Brain microvascular endothelial cell (primary cell): ENCODE results near the gene ZNF574.

Source experiments
- DNase-seq: peaks from one replicate; pipeline ENCODE4 v3.0.0-alpha.2; 2020
- H3K27ac ChIP-seq: fragments of 250-450 bp; sonication (Bioruptor Pico); 2 replicates; pipeline ENCODE4 v1.5.1; 2020; ENCODE audit warnings: mild to moderate bottlenecking, moderate library complexity
- H3K27me3 ChIP-seq: fragments of 250-450 bp; sonication (Bioruptor Pico); replicated peaks from 2 replicates; pipeline ENCODE4 v1.5.1; 2020; ENCODE audit warnings: mild to moderate bottlenecking
- H3K36me3 ChIP-seq: fragments of 250-450 bp; sonication (Bioruptor Pico); replicated peaks from 2 replicates; pipeline ENCODE4 v1.5.1; 2020; ENCODE audit warnings: mild to moderate bottlenecking
- H3K4me3 ChIP-seq: 2 replicates; pipeline ENCODE4 v1.5.1; 2011; ENCODE audit warnings: low read depth, mild to moderate bottlenecking, control low read depth, low read length, moderate library complexity
- in situ Hi-C: cut with HindIII; loops from 2 replicates; pipeline ENCODE4 v1.10.0; 2017; ENCODE audit warnings: low sequenced_read_pairs, low pct_ligation_motif_present
- TF ChIP-seq, protein P1 (sequence below): IDR thresholded peaks from 2 replicates; pipeline ENCODE4 v1.5.1; 2011; ENCODE audit warnings: low read depth, mild to moderate bottlenecking, moderate library complexity, low read length, control low read depth, inconsistent platforms; ENCODE audit errors: missing control alignments

The ZNF574 gene

GRCh38 chr19:42091742-42092141 is 15.8 kb downstream of the ZNF574 start:
- H3K27me3 ChIP-seq: no peaks in the 10 kb centered on the region
- peaks cover 4% of the 10 kb centered on the region for H3K36me3 ChIP-seq
- H3K27ac ChIP-seq: no peak overlapping the region
- no peak for DNase-seq
- TF ChIP-seq, protein P1, sequence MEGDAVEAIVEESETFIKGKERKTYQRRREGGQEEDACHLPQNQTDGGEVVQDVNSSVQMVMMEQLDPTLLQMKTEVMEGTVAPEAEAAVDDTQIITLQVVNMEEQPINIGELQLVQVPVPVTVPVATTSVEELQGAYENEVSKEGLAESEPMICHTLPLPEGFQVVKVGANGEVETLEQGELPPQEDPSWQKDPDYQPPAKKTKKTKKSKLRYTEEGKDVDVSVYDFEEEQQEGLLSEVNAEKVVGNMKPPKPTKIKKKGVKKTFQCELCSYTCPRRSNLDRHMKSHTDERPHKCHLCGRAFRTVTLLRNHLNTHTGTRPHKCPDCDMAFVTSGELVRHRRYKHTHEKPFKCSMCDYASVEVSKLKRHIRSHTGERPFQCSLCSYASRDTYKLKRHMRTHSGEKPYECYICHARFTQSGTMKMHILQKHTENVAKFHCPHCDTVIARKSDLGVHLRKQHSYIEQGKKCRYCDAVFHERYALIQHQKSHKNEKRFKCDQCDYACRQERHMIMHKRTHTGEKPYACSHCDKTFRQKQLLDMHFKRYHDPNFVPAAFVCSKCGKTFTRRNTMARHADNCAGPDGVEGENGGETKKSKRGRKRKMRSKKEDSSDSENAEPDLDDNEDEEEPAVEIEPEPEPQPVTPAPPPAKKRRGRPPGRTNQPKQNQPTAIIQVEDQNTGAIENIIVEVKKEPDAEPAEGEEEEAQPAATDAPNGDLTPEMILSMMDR: no peak
- no peak overlapping the region for H3K4me3 ChIP-seq
- in situ Hi-C loops: no loop called here

DNA sequence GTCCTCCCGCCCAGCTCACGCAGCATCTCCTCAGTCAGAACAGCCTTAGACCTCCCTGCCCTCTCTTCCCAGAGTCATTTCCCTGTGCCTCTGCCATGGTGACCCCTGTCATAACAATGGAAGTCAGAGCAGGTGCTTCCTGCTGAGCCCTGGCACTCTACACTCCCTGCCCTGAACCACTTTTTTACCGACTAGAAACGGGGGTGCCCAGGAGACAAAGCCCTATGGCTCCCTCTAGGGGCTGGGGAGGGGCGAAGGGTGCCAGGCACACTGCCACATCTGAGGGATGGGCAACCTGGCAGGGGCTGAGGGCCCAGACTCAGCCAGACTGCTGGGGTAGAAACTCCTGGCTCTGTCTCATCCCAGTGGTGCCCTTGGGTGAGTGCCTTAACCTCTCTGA is 16.4 kb downstream of the ZNF574 start:
- TF ChIP-seq, protein P1: peak; percentile 74
- DNase-seq: no peak
- in situ Hi-C loops: no loop called here

GRCh38 chr19:42093505-42093904 is 17.5 kb downstream of the ZNF574 start:
- no peaks in the 10 kb centered on the region for H3K27me3 ChIP-seq
- peaks cover 4% of the 10 kb centered on the region for H3K36me3 ChIP-seq
- TF ChIP-seq, protein P1: no peak
- no peak overlapping the region for H3K4me3 ChIP-seq
- in situ Hi-C loops: no loop called here
- H3K27ac ChIP-seq: no peak overlapping the region
- no peak for DNase-seq

More for the DNA sequence above, 16.4 kb downstream of the ZNF574 start:
- Histone ChIP-seq H3K27me3 (no peaks in the 10 kb centered on the region), H3K36me3 (peaks cover 4% of the 10 kb centered on the region), H3K4me3 (no peak overlapping the region), H3K27ac (no peak overlapping the region)

DNA sequence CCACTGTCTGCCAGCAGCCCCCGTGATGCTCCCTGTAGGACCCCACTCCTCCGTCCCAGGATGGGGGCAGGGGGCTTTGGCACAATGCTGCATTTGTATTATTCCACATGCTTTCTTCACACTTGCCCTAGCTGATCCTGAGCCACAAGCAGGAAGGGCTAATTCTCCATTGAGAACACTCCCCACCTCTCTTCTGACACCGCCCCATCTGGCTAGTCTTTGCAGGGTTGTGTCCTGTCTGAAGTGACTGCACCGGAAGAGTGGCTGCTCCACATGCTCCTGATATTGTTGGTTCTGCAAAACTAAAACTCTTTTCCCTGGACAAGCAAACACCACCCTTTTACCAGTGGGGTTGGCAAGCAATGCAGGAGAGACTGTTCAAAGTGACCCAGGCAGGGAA is 18.0 kb downstream of the ZNF574 start:
- Histone ChIP-seq H3K36me3 (peaks cover 4% of the 10 kb centered on the region), H3K27ac (no peak overlapping the region), H3K4me3 (no peak overlapping the region), H3K27me3 (no peaks in the 10 kb centered on the region)
- in situ Hi-C loops: no loop called here
- no peak for DNase-seq
- TF ChIP-seq, protein P1: no peak

- TF ChIP-seq, protein P1: no peak
- in situ Hi-C loops: no loop called here
- DNase-seq: no peak
- peaks cover 4% of the 10 kb centered on the region for H3K36me3 ChIP-seq
- H3K27me3 ChIP-seq: no peaks in the 10 kb centered on the region
- H3K4me3 ChIP-seq: no peak overlapping the region
- no peak overlapping the region for H3K27ac ChIP-seq
Measured at GRCh38 chr19:42095142-42095813, 19.3 kb downstream of the ZNF574 start.

GRCh38 chr19:42095814-42096230 is 19.9 kb downstream of the ZNF574 start:
- TF ChIP-seq, protein P1: no peak
- in situ Hi-C loops: no loop called here
- DNase-seq: no peak
- Histone ChIP-seq H3K36me3 (peaks cover 4% of the 10 kb centered on the region), H3K27ac (no peak overlapping the region), H3K27me3 (no peaks in the 10 kb centered on the region), H3K4me3 (no peak overlapping the region)
